ENCODE results near the gene FBXO34.
"Not testable (repeated sequence)": the region's sequence is repeated elsewhere in the genome, so short reads cannot be mapped to it uniquely, and the experiment has no call there.

Gene FBXO34

DNA sequence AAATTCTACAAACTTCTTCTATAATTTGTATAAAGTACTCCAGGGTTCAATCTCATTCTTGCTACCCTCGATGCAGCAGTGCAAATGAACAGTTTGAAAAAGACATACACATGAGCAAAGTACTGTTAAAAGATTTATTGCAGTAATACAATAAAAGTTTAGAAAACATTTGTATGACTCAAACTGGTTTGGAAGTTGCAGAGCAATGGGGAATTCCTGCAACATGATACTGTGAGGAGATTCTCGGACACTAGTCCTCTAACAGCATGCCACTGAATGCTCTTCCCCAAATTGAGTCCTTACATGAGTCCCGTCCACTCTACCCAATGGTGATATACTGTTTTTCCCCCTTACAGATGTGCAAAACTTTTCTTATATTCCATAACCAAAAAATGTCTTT lies 95.0 kb downstream of the FBXO34 start:
- H3K4me1 Mint-ChIP-seq: peaks cover 6% of the 10 kb centered on the region
- DNase-seq (ENCODE audit: low spot score in 2 of 2) (no peak), ATAC-seq (no peak)
- H3K27ac Mint-ChIP-seq: no peak overlapping the region
- H3K4me3 Mint-ChIP-seq: no peak overlapping the region
- peaks cover 54% of the 10 kb centered on the region for H3K36me3 Mint-ChIP-seq
- H3K9me3 Mint-ChIP-seq: no peaks in the 10 kb centered on the region

DNA sequence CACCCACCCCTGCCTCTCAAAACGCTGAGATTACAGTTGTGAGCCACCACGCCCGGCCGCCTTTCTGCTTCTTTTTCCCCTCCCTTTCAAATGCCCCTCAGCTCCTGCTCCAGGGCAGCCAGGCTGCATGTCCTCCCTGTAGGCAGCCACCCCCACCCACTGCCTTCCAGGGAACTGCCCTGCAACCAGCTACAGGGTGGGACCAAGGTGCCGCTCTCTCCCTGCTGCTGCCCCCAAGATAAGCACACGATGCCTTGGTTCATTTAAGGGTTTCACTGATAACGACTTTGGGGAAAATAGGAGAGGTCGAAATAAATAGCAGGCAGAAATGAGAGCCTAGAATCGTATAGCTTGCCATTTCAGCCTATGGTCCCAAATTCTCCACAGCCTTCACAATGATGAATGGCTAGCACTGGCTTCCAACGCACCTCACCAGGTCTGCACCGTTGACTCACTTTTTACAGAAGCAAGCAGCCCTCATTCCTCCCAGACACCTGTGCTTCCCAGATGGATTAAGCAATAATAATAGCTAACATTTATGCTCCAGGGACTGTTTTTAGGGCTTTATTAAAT lies 99.7 kb downstream of the FBXO34 start:
- ATAC-seq (no peak), DNase-seq (ENCODE audit: low spot score in 2 of 2) (no peak)
- Mint-ChIP-seq H3K9me3 (no peaks in the 10 kb centered on the region), H3K4me1 (peaks cover 36% of the 10 kb centered on the region), H3K4me3 (no peak overlapping the region), H3K27ac (peak overlapping the region; percentile 43), H3K36me3 (peaks cover 58% of the 10 kb centered on the region)

DNA sequence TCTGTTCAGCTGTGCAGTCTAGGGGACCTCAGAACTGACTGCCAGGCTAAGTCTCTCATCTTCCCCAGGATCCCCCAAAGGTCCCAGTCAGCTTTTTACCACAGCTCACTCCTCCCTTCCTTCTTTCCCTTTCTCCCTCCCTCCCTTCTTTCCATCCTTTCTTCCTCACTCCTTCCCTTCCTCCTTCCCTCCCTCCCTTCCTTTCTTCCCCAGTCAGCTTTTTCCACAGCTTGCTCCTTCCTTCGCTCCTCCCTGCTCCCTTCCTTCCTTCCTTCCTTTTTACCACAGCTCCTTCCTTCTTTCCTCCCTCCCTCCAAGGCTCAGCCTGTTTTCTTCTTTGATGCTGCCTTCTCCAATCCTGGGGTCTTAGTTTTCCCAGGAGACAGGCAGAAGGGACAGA lies 101.2 kb downstream of the FBXO34 start:
- Mint-ChIP-seq H3K4me1 (peaks cover 38% of the 10 kb centered on the region), H3K36me3 (peaks cover 63% of the 10 kb centered on the region), H3K9me3 (no peaks in the 10 kb centered on the region), H3K4me3 (no peak overlapping the region), H3K27ac (peak overlapping the region; percentile 81)
- ATAC-seq (no peak), DNase-seq (ENCODE audit: low spot score in 2 of 2) (no peak)

DNA sequence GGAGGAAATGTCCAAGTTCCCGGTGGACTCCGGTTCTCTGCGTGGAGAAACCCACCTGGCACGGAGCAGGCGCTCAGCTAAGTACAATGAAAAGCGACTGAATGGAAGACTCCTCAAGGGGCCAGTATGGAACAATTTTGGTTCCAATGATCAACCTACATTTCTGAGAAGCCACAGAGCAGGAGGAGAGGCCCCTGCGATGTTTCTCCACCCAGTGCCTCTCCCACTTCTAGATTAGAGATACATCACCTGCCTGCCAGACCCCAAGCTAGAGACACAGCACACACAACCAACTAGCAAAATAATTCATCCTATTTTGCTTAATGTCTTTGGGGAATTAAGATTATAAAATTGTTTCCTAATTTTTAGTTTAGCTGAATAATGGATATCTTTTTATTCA lies 101.6 kb downstream of the FBXO34 start:
- H3K4me3 Mint-ChIP-seq: no peak overlapping the region
- H3K27ac Mint-ChIP-seq: peak overlapping the region; percentile 81
- peaks cover 63% of the 10 kb centered on the region for H3K36me3 Mint-ChIP-seq
- peaks cover 38% of the 10 kb centered on the region for H3K4me1 Mint-ChIP-seq
- no peak for ATAC-seq
- DNase-seq (ENCODE audit: low spot score in 2 of 2): no peak
- no peaks in the 10 kb centered on the region for H3K9me3 Mint-ChIP-seq

DNA sequence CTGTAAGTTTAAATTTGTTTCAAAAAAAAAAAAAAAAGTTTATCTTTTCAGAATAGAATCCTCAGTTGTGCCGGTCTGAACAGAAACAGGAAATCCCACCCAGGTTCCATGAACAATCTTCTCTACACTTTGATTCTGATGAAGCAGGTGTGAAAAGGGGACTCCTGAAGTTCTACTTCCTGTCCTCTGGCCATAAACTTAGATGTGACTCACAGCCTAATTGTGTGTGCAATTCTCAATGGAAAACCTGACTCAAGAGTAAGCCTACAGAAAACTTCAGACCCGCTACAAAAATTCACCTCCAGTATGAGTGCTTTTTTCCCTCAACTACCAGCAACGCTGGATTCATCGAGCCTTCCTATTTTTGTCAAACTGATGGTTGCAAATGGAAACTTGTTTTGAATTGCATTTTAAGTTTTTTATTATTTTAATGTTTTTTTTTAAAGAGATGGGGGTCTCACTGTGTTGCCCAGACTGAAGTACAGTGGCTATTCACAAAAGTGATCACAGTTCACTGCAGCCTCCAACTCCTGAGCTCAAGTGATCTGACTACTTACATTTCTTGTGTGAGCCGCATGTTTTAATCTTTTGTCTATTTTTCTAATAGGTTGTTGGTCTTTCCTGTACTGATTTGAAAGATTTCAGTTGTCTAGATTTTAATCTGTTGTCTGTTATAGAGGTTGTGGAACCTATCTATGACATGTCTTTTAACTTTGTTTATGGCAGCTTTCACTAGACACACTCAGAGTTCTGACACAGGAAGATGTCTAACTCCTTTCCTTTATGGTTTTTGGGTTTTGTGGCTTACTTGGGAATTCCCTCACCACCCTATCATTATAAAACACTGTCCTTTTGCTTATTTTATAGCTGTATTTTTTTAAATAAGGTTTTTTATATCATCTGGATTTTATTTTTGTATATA lies 102.8 kb downstream of the FBXO34 start:
- Mint-ChIP-seq H3K4me1 (peaks cover 38% of the 10 kb centered on the region), H3K36me3 (peaks cover 59% of the 10 kb centered on the region), H3K27ac (peak overlapping the region; percentile 81), H3K4me3 (peak overlapping the region; percentile 28), H3K9me3 (no peaks in the 10 kb centered on the region)
- DNase-seq (ENCODE audit: low spot score in 2 of 2) (peak; percentile 20 to 63), ATAC-seq (peak; percentile 91)

DNA sequence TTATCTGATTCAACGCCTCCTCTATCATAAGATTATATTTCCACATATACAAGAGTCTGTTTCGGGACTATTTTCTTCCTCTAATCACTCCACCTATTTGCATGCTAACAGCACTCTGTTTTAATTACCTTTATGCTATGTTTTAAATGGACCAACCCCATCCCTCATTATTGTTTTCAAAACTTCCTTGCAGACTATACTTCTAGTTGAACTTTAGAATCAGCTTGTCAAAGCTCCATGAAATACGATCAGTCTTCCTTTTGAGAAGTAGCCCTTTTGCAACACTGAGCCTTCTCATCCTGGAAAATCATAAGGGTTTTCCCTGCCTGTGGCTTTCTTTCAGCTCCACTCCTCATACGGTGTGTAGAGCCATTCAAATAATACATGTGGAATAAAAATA lies 103.5 kb downstream of the FBXO34 start:
- Mint-ChIP-seq H3K27ac (peak overlapping the region; percentile 81), H3K36me3 (peaks cover 57% of the 10 kb centered on the region), H3K4me3 (peak overlapping the region; percentile 28), H3K4me1 (peaks cover 38% of the 10 kb centered on the region), H3K9me3 (no peaks in the 10 kb centered on the region)
- ATAC-seq: no peak
- no peak for DNase-seq (ENCODE audit: low spot score in 2 of 2)

DNA sequence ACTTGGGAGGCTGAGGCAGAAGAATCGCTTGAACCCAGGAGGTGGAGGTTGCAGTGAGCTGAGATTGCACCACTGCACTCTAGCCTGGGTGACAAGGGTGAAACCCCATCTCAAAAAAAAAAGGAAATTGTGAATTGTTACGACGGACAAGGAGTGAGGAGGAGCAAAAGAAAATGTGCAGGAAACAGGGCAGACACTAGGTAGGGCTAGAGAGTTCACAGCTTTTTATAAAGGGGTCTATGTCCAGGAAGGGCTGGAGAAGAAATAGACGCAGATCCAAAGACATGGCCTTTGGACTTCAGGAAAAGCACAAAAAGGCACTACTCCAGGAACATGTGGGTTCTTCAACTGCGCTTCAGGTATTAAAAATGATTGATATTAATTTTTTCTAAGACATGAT lies 106.0 kb downstream of the FBXO34 start:
- no peak overlapping the region for H3K4me3 Mint-ChIP-seq
- H3K27ac Mint-ChIP-seq: no peak overlapping the region
- ATAC-seq: no peak
- H3K4me1 Mint-ChIP-seq: peaks cover 34% of the 10 kb centered on the region
- no peaks in the 10 kb centered on the region for H3K9me3 Mint-ChIP-seq
- H3K36me3 Mint-ChIP-seq: peaks cover 68% of the 10 kb centered on the region
- no peak for DNase-seq (ENCODE audit: low spot score in 2 of 2)

DNA sequence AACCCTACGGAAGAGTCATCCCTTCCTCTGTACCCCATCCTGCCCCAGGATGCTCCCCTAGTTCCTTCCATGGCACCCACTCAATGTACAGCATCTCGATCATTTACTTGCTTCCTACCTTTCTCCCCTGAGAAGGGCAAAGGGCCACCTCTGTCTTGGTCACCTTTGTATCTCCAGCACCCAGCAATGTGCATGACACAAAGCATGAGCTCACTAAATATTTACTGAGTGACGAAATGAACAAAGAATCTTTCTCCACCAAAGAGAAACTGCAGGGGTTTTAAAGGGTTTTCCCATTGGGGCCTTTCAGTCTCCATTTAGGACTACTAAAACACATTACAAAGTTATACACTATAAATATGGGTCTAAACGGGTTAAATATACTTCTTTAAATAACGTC lies 109.8 kb downstream of the FBXO34 start:
- Mint-ChIP-seq H3K27ac (no peak overlapping the region), H3K4me1 (peaks cover 6% of the 10 kb centered on the region), H3K9me3 (no peaks in the 10 kb centered on the region), H3K4me3 (no peak overlapping the region), H3K36me3 (peaks cover 61% of the 10 kb centered on the region)
- ATAC-seq (no peak), DNase-seq (ENCODE audit: low spot score in 2 of 2) (no peak)

DNA sequence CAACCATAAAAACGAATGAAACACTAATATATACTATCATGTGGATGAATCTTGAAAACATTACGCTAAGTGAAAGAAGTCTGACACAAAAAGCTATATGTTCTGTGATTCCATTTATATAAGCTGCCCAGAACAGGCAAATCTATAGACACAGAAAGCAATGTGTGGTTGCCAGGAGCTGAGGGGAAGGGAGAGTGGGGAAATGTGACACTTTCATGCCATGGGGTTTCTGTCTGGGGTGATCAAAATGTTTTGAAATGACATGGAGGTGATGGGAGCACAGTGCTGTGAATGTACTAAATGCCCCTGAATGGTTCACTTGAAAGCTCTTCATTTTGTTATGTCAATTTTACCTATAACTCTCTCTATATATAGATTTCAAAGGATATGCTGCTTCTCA lies 110.3 kb downstream of the FBXO34 start:
- Mint-ChIP-seq H3K4me1 (peaks cover 10% of the 10 kb centered on the region), H3K4me3 (no peak overlapping the region), H3K36me3 (peaks cover 60% of the 10 kb centered on the region), H3K27ac (peak overlapping the region; percentile 60), H3K9me3 (no peaks in the 10 kb centered on the region)
- ATAC-seq: peak; percentile 35
- DNase-seq (ENCODE audit: low spot score in 2 of 2): no peak

DNA sequence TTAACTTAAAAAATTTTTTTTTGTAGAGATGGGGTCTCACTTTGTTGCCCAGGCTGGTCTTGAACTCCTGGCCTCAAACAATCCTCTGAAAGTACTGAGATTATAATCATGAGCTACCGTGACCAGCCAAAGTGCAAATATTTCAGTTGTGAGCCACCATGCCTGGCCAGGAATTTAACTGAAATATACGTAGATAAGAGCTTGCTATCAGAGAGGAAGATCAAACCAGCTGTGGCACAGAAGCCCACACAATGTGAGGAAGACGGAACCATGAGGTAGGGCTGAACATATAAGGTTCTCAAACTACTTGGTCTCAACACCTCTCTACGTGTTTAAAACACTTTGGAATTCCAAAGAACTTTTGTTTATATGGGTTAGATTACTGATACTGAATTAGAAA lies 111.3 kb downstream of the FBXO34 start:
- peaks cover 58% of the 10 kb centered on the region for H3K36me3 Mint-ChIP-seq

DNA sequence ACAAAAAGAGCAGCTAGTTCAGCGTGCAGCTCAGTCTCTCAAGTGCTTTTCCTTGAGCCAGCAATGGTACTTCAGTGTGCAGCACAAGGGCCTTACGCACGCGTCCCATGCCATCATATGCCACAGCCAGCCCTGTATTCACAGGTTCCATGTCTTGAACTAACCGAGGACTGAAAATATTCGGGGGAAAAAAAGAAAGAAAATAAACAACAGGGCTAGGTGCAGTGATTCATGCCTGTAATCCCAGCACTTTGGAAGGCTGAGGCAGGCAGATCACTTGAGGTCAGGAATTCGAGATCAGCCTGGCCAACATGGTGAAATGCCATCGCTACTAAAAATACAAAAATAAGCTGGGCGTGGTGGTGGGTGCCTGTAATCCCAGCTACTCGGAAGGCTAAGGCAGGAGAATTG lies 111.8 kb downstream of the FBXO34 start:
- H3K27ac Mint-ChIP-seq; ATAC-seq; DNase-seq (ENCODE audit: low spot score in 2 of 2); H3K4me3 Mint-ChIP-seq; H3K9me3 Mint-ChIP-seq: not testable (repeated sequence)
- H3K36me3 Mint-ChIP-seq: peaks cover 53% of the 10 kb centered on the region
- peaks cover 21% of the 10 kb centered on the region for H3K4me1 Mint-ChIP-seq

More for the DNA sequence above, 111.3 kb downstream of the FBXO34 start:
- Mint-ChIP-seq H3K27ac (no peak overlapping the region), H3K9me3 (no peaks in the 10 kb centered on the region), H3K4me3 (no peak overlapping the region), H3K4me1 (peaks cover 18% of the 10 kb centered on the region)
- no peak for DNase-seq (ENCODE audit: low spot score in 2 of 2)
- no peak for ATAC-seq

DNA sequence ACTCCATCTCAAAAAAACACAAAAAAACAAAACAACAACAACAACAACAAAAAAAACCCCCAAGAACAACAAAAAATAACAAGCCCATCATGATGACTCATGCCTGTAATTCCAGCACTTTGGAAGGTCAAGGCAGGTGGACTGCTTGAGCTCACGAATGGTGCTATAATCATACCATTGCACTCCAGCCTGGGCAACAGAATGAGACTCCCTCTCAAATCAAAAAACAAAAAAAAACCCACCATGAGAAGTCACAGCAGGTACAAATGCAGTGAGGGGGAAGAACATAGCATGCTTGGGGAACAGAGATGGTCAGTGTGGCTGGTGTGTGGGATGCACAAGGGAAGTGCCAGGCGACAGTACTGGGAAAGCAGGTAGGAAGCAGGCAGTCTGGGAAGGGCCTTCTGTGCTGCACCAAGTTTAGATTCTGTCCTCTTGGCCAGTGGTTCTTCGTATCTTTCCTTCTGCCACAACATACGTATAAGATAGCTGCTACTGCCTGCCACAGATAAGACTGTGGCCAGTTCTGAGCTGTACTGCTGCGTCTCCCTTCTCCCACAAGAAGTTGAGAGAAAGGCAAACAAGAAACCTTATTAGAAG lies 112.4 kb downstream of the FBXO34 start:
- ATAC-seq (no peak), DNase-seq (ENCODE audit: low spot score in 2 of 2) (no peak)
- no peak overlapping the region for H3K4me3 Mint-ChIP-seq
- H3K9me3 Mint-ChIP-seq: no peaks in the 10 kb centered on the region
- H3K27ac Mint-ChIP-seq: peak overlapping the region; percentile 60
- peaks cover 53% of the 10 kb centered on the region for H3K36me3 Mint-ChIP-seq
- H3K4me1 Mint-ChIP-seq: peaks cover 24% of the 10 kb centered on the region

DNA sequence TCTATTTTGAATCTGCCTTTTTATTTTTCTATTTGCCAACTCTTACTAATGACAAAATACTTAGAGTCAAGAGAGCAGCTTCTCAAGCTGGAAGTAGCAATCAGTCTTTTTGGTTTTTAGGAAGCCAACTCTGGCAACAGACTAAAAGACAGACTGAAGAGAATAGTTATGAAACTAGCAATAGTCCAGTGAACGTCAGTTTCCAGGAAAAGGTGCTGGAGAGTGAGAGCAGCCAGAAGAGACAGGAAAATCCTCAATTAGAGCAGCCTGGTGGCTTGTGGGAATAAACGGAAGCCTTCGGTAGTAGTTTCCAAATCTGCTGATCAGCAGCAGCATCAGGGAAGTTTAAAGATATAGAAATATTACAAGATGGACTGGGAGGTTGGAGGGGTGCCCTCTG lies 113.3 kb downstream of the FBXO34 start:
- peaks cover 54% of the 10 kb centered on the region for H3K36me3 Mint-ChIP-seq
- H3K27ac Mint-ChIP-seq: peak overlapping the region; percentile 60
- no peak overlapping the region for H3K4me3 Mint-ChIP-seq
- no peak for DNase-seq (ENCODE audit: low spot score in 2 of 2)
- peaks cover 24% of the 10 kb centered on the region for H3K4me1 Mint-ChIP-seq
- H3K9me3 Mint-ChIP-seq: no peaks in the 10 kb centered on the region
- no peak for ATAC-seq

DNA sequence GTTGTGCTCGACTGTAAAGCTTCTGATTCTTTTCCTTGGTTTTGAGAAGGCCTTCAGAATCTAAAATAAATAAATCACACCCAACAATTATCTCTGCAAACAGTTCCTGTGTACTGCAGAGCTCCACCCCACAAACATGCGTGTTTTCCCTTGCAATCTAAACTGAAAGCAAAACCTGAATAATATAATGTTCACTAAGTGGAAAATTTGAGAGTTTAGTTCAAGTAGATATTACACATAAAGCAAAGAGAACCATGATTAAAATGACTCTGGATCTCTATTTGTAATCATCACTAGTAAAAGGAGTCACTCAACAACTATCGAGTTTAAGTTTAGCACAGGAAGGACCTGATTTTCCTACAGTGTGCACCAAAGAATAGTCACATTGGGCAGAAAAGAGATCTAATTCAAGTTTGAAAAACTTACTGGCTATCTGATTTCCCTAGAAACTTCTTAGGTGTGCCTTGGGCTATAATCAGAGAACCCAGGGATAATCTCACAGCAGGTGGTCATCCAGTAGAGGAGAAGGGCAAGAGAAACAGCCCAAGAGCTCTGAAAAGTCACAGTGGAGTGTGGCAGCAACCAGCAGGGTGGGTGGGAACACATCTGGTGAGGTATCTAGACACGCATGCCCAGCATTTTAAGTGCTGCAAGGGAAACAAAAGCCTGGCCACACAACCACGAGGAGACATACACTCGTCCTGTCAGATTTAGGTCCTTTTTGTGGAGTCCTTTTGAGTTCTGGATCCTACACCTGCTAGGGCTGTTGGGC lies 115.0 kb downstream of the FBXO34 start:
- Mint-ChIP-seq H3K4me3 (peak overlapping the region; percentile 14), H3K36me3 (peaks cover 57% of the 10 kb centered on the region), H3K4me1 (peaks cover 24% of the 10 kb centered on the region), H3K9me3 (no peaks in the 10 kb centered on the region), H3K27ac (peak overlapping the region; percentile 70)
- ATAC-seq: peak; percentile 85
- DNase-seq (ENCODE audit: low spot score in 2 of 2): no peak

DNA sequence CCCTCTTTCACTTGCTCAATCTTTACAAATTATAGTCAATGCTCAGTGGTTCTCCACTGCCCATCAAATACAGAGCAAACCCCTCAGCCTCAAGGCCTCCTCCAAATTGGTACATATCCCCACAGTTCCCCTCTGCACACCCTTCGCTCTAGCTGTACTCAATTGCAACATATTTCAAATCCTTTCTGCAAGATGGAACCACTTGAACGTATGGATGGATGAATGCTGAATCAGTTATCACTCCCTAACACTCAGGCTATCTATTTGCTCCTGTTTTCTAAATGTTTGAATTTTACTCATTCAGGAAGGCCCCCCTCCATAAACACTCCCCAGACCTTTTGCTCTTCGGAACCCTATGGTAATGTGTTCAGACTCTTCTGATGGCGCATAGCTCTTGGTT lies 115.9 kb downstream of the FBXO34 start:
- H3K4me3 Mint-ChIP-seq: peak overlapping the region; percentile 14
- ATAC-seq (no peak), DNase-seq (ENCODE audit: low spot score in 2 of 2) (no peak)
- H3K4me1 Mint-ChIP-seq: peaks cover 24% of the 10 kb centered on the region
- H3K36me3 Mint-ChIP-seq: peaks cover 52% of the 10 kb centered on the region
- no peaks in the 10 kb centered on the region for H3K9me3 Mint-ChIP-seq
- peak overlapping the region; percentile 70 for H3K27ac Mint-ChIP-seq

All from stimulated activated effector memory CD8-positive, alpha-beta T cell treated with anti-CD3 and anti-CD28 coated beads, Interleukin-12 subunit alpha, Interleukin-12 subunit beta, amount 100 ng/mL, for 72 hours (primary cell).